K562 (cell line): ENCODE results near the gene ZKSCAN3. TPM values are rescaled to one million over a fixed set of nuclear protein-coding genes. Genes with fewer than 3 reads are reported as not detected.

Experiments
- CBFA2T3 ChIP-seq: fragments of 450-650 bp; IDR thresholded peaks from 2 replicates; pipeline ENCODE4 v1.6.1; 2017
- HEY1 ChIP-seq: fragments of 250-450 bp; sonication (Bioruptor Pico); IDR thresholded peaks from 2 replicates; pipeline ENCODE4 v1.5.0; 2020; ENCODE audit warnings: mild to moderate bottlenecking, moderate library complexity, borderline replicate concordance
- HMGN3 ChIP-seq: IDR thresholded peaks from 2 replicates; pipeline ENCODE4 v1.6.1; 2011; ENCODE audit warnings: borderline replicate concordance, low read depth, mild to moderate bottlenecking, mixed read lengths, low read length; ENCODE audit not compliant: insufficient read length; ENCODE audit errors: extremely low read depth
- NR3C1 ChIP-seq: sonication (generic); formaldehyde crosslinking; IDR thresholded peaks from 2 replicates; pipeline ENCODE4 v1.8.1; 2022; ENCODE audit warnings: missing genetic modification reagents
- RUNX1 ChIP-seq: sonication (generic); IDR thresholded peaks from 2 replicates; pipeline ENCODE4 v1.6.1; 2016; ENCODE audit warnings: antibody characterized with exemption, low read depth
- SMARCC2 ChIP-seq: fragments of 450-650 bp; IDR thresholded peaks from 2 replicates; pipeline ENCODE4 v1.6.1; 2017; ENCODE audit warnings: antibody characterized with exemption, moderate library complexity, mild to moderate bottlenecking, low read depth
- SREBF1 ChIP-seq: fragments of 150-350 bp; IDR thresholded peaks from 2 replicates; pipeline ENCODE4 v1.6.1; 2014; ENCODE audit warnings: antibody characterized with exemption, low read depth, low read length, borderline replicate concordance
- TCFL5 ChIP-seq: fragments of 250-450 bp; sonication (Bioruptor Pico); conservative IDR thresholded peaks from 2 replicates; pipeline ENCODE4 v1.6.1; 2021; ENCODE audit warnings: mild to moderate bottlenecking, moderate library complexity, matching md5 sums
- ZFP36 ChIP-seq: fragments of 150-350 bp; IDR thresholded peaks from 2 replicates; pipeline ENCODE4 v1.6.1; 2018; ENCODE audit warnings: low read length, low read depth; ENCODE audit not compliant: partially characterized antibody
- ZNF121 ChIP-seq: sonication (generic); formaldehyde crosslinking; conservative IDR thresholded peaks from 2 replicates; pipeline ENCODE4 v1.8.0; 2022; ENCODE audit warnings: missing genetic modification reagents
- ZNF175 ChIP-seq: fragments of 200-800 bp; sonication (Bioruptor generic); IDR thresholded peaks from 2 replicates; pipeline ENCODE4 v1.6.1; 2016; ENCODE audit warnings: low read depth, mild to moderate bottlenecking, missing genetic modification characterization, missing compliant biosample characterization
- ZNF282 ChIP-seq: sonication (generic); formaldehyde crosslinking; IDR thresholded peaks from 2 replicates; pipeline ENCODE4 v1.8.1; 2023; ENCODE audit warnings: missing genetic modification reagents
- ZNF561 ChIP-seq: fragments of 450-650 bp; formaldehyde crosslinking; conservative IDR thresholded peaks from 2 replicates; pipeline ENCODE4 v1.4.0; 2020; ENCODE audit warnings: mild to moderate bottlenecking, moderate library complexity
- polyA plus RNA-seq, 8 experiments: library from polyadenylated mRNA; depleted of rRNA in 4 of 8; stranded (reverse) in 5 of 8; unstranded in 3 of 8; fragments of >200 nt; fragmentation: Nextera tagmentation in 2 of 8; fragmentation: Illumina TruSeq in 1 of 8; extraction: Ambion mirVana in 2 of 8; extraction: Trizol in 1 of 8; gene quantifications; 2 replicates each; pipeline versions ENCODE4 v1.2.1 to v1.2.3, GENCODE V29; 2011 to 2014; ENCODE audit warnings: inconsistent platforms in 1 of 8, missing spikeins in 1 of 8
- total RNA-seq, 7 experiments: library from RNA; depleted of rRNA in 6 of 7; stranded (reverse); fragments of >200 nt in 6 of 7; fragmentation: Illumina TruSeq in 2 of 7; extraction: Trizol in 2 of 7; gene quantifications; 2 replicates each; pipeline versions ENCODE4 v1.2.1 to v1.2.3, GENCODE V29; 2011 to 2021; ENCODE audit warnings: low replicate concordance in 1 of 7
- TF ChIP-seq, protein P1 (sequence below): fragments of 200-800 bp; sonication (Bioruptor generic); IDR thresholded peaks from 2 replicates; pipeline ENCODE4 v1.6.1; 2016; ENCODE audit warnings: missing genetic modification characterization, missing compliant biosample characterization
- TF ChIP-seq, protein P2 (sequence below): IDR thresholded peaks from 2 replicates; pipeline ENCODE4 v1.6.1; 2011; ENCODE audit not compliant: insufficient read length; ENCODE audit errors: extremely low read depth
- TF ChIP-seq, protein P3 (sequence below), 2 experiments: fragments of 450-650 bp; IDR thresholded peaks; 2 replicates each; pipeline ENCODE4 v1.6.1; 2016
- TF ChIP-seq, protein P4 (sequence below): fragments of 450-650 bp; formaldehyde crosslinking; IDR thresholded peaks from 2 replicates; pipeline ENCODE4 v1.4.0; 2020; ENCODE audit warnings: mild to moderate bottlenecking, mixed read lengths

Gene ZKSCAN3
- total and polyA plus RNA-seq, 9 of the 15 experiments (the other 6 are each of a cell fraction or from before 2014, with no cell fraction given): 3.0 to 12.4 (median 10.2) TPM

DNA sequence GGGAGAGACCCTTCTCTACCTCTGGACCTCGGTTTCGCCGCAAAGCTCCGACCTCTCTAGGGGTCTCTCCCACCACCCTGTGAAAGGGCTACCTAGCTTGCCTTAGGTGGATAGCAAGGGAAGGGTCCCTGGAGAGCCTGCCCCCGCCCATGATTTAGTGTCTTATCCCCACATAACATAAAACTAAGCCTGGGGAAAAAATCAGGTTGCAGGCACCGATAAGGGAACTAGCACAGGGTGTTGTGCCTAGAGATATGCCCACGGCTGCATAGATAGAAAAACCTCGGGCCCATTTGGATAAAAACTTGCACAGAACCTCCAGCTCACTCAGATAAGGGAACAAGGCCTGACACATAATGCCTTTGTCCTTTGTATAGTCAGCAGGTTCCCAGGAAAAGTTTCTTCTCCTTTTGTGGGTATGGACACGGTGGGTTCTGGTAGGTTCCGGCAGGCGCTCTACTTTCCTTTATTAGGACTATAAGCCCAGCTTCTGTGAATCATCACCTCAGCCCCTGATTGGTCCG lies 14.6 kb upstream of the ZKSCAN3 start (continued):
- peak; percentile 86 for TF ChIP-seq HEY1 (CRISPR knock-in tag)
- TF ChIP-seq, protein P1, sequence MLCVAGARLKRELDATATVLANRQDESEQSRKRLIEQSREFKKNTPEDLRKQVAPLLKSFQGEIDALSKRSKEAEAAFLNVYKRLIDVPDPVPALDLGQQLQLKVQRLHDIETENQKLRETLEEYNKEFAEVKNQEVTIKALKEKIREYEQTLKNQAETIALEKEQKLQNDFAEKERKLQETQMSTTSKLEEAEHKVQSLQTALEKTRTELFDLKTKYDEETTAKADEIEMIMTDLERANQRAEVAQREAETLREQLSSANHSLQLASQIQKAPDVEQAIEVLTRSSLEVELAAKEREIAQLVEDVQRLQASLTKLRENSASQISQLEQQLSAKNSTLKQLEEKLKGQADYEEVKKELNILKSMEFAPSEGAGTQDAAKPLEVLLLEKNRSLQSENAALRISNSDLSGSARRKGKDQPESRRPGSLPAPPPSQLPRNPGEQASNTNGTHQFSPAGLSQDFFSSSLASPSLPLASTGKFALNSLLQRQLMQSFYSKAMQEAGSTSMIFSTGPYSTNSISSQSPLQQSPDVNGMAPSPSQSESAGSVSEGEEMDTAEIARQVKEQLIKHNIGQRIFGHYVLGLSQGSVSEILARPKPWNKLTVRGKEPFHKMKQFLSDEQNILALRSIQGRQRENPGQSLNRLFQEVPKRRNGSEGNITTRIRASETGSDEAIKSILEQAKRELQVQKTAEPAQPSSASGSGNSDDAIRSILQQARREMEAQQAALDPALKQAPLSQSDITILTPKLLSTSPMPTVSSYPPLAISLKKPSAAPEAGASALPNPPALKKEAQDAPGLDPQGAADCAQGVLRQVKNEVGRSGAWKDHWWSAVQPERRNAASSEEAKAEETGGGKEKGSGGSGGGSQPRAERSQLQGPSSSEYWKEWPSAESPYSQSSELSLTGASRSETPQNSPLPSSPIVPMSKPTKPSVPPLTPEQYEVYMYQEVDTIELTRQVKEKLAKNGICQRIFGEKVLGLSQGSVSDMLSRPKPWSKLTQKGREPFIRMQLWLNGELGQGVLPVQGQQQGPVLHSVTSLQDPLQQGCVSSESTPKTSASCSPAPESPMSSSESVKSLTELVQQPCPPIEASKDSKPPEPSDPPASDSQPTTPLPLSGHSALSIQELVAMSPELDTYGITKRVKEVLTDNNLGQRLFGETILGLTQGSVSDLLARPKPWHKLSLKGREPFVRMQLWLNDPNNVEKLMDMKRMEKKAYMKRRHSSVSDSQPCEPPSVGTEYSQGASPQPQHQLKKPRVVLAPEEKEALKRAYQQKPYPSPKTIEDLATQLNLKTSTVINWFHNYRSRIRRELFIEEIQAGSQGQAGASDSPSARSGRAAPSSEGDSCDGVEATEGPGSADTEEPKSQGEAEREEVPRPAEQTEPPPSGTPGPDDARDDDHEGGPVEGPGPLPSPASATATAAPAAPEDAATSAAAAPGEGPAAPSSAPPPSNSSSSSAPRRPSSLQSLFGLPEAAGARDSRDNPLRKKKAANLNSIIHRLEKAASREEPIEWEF (CRISPR knock-in tag): peak; percentile 90
- TF ChIP-seq CBFA2T3: peak; percentile 99
- TF ChIP-seq ZNF121: no peak
- peak; percentile 91; the same call in 1 of the 2 replicates for TF ChIP-seq RUNX1
- no peak for TF ChIP-seq HMGN3
- peak; percentile 94 for TF ChIP-seq SMARCC2
- TF ChIP-seq ZNF561 (CRISPR knock-in tag): no peak
- TF ChIP-seq SREBF1: no peak
- no peak for TF ChIP-seq ZNF282 (CRISPR knock-in tag)
- peak; percentile 4 for TF ChIP-seq ZFP36
- TF ChIP-seq, protein P2, sequence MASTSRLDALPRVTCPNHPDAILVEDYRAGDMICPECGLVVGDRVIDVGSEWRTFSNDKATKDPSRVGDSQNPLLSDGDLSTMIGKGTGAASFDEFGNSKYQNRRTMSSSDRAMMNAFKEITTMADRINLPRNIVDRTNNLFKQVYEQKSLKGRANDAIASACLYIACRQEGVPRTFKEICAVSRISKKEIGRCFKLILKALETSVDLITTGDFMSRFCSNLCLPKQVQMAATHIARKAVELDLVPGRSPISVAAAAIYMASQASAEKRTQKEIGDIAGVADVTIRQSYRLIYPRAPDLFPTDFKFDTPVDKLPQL: no peak
- TF ChIP-seq, protein P3, sequence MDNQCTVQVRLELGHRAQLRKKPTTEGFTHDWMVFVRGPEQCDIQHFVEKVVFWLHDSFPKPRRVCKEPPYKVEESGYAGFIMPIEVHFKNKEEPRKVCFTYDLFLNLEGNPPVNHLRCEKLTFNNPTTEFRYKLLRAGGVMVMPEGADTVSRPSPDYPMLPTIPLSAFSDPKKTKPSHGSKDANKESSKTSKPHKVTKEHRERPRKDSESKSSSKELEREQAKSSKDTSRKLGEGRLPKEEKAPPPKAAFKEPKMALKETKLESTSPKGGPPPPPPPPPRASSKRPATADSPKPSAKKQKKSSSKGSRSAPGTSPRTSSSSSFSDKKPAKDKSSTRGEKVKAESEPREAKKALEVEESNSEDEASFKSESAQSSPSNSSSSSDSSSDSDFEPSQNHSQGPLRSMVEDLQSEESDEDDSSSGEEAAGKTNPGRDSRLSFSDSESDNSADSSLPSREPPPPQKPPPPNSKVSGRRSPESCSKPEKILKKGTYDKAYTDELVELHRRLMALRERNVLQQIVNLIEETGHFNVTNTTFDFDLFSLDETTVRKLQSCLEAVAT (IDR thresholded peaks at IDR 0.05): peak in 1 of 2 experiments; percentile 11; a peak in 2 of 4 replicates
- peak; percentile 92 for TF ChIP-seq ZNF175
- TF ChIP-seq TCFL5: no peak; the same call in 1 of the 2 replicates
- no peak for TF ChIP-seq NR3C1
- TF ChIP-seq, protein P4, sequence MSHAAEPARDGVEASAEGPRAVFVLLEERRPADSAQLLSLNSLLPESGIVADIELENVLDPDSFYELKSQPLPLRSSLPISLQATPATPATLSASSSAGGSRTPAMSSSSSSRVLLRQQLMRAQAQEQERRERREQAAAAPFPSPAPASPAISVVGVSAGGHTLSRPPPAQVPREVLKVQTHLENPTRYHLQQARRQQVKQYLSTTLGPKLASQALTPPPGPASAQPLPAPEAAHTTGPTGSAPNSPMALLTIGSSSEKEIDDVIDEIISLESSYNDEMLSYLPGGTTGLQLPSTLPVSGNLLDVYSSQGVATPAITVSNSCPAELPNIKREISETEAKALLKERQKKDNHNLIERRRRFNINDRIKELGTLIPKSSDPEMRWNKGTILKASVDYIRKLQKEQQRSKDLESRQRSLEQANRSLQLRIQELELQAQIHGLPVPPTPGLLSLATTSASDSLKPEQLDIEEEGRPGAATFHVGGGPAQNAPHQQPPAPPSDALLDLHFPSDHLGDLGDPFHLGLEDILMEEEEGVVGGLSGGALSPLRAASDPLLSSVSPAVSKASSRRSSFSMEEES (CRISPR knock-in tag): no peak
